Progenitor cell of endocrine pancreas (in vitro differentiated cells): ENCODE measurements around the gene MCTS1. TPM values are rescaled to one million over a fixed set of nuclear protein-coding genes. Genes with fewer than 3 reads are reported as not detected.
"Not testable (repeated sequence)": the region's sequence is repeated elsewhere in the genome, so short reads cannot be mapped to it uniquely, and the experiment has no call there.

Experiments used
- DNase-seq: peaks from one replicate; pipeline ENCODE4 v3.0.0; 2021; ENCODE audit warnings: low spot score; ENCODE audit not compliant: unreplicated experiment
- H3K27ac Mint-ChIP-seq: 2 replicates; pipeline ENCODE4 v1.8.0; 2021; ENCODE audit warnings: mild to moderate bottlenecking, moderate library complexity, mixed read lengths
- H3K27me3 Mint-ChIP-seq: 2 replicates; pipeline ENCODE4 v1.8.0; 2021; ENCODE audit warnings: mixed read lengths
- H3K36me3 Mint-ChIP-seq: 2 replicates; pipeline ENCODE4 v1.8.0; 2022; ENCODE audit warnings: mixed read lengths; ENCODE audit not compliant: insufficient read depth
- H3K4me1 Mint-ChIP-seq: 2 replicates; pipeline ENCODE4 v1.8.0; 2021; ENCODE audit warnings: low read depth, mixed read lengths
- H3K4me3 Mint-ChIP-seq: 2 replicates; pipeline ENCODE4 v1.8.0; 2021; ENCODE audit warnings: low read depth, mild to moderate bottlenecking, moderate library complexity, mixed read lengths
- H3K9me3 Mint-ChIP-seq: 2 replicates; pipeline ENCODE4 v1.8.0; 2021; ENCODE audit warnings: low read depth, mixed read lengths
- CTCF ChIP-seq: fragments of 200-600 bp; sonication (generic); IDR thresholded peaks from one replicate; pipeline ENCODE4 v1.5.0; 2021; ENCODE audit warnings: antibody characterized with exemption, mild to moderate bottlenecking; ENCODE audit not compliant: unreplicated experiment
- total RNA-seq: library from RNA; stranded (reverse); gene quantifications from 2 replicates; pipeline ENCODE4 v1.2.1, GENCODE V29; 2021

The MCTS1 gene
- total RNA-seq, 1 donor from 2014 or later: 35.0 TPM

GRCh38 chrX:120638619-120639018, 34.7 kb downstream of the MCTS1 start:
- DNase-seq: no peak
- Mint-ChIP-seq H3K36me3 (no peaks in the 10 kb centered on the region), H3K9me3 (peaks cover 7% of the 10 kb centered on the region), H3K4me1 (no peaks in the 10 kb centered on the region), H3K27me3 (no peaks in the 10 kb centered on the region), H3K27ac (no peak overlapping the region), H3K4me3 (no peak overlapping the region)
- no peak for TF ChIP-seq CTCF

GRCh38 chrX:120642871-120643270, 39.0 kb downstream of the MCTS1 start:
- no peaks in the 10 kb centered on the region for H3K36me3 Mint-ChIP-seq
- H3K27ac Mint-ChIP-seq: no peak overlapping the region
- peaks cover 13% of the 10 kb centered on the region for H3K9me3 Mint-ChIP-seq
- no peak overlapping the region for H3K4me3 Mint-ChIP-seq
- TF ChIP-seq CTCF: no peak
- no peak for DNase-seq
- no peaks in the 10 kb centered on the region for H3K27me3 Mint-ChIP-seq
- no peaks in the 10 kb centered on the region for H3K4me1 Mint-ChIP-seq

- H3K36me3 Mint-ChIP-seq: no peaks in the 10 kb centered on the region
- H3K27me3 Mint-ChIP-seq: no peaks in the 10 kb centered on the region
- no peak overlapping the region for H3K27ac Mint-ChIP-seq
- TF ChIP-seq CTCF: no peak
- H3K4me1 Mint-ChIP-seq: no peaks in the 10 kb centered on the region
- peaks cover 17% of the 10 kb centered on the region for H3K9me3 Mint-ChIP-seq
- no peak for DNase-seq
- no peak overlapping the region for H3K4me3 Mint-ChIP-seq
These were observed 43.2 kb downstream of the MCTS1 start for GRCh38 chrX:120647127-120647526.

GRCh38 chrX:120652256-120652655, 48.4 kb downstream of the MCTS1 start:
- H3K4me3 Mint-ChIP-seq, H3K36me3 Mint-ChIP-seq, H3K27me3 Mint-ChIP-seq, H3K27ac Mint-ChIP-seq, H3K4me1 Mint-ChIP-seq, H3K9me3 Mint-ChIP-seq, DNase-seq: not testable (repeated sequence)

- no peaks in the 10 kb centered on the region for H3K27me3 Mint-ChIP-seq
- H3K4me3 Mint-ChIP-seq: no peak overlapping the region
- H3K36me3 Mint-ChIP-seq: no peaks in the 10 kb centered on the region
- H3K4me1 Mint-ChIP-seq: no peaks in the 10 kb centered on the region
- no peak overlapping the region for H3K27ac Mint-ChIP-seq
- H3K9me3 Mint-ChIP-seq: peaks cover 12% of the 10 kb centered on the region
- TF ChIP-seq CTCF: no peak
- no peak for DNase-seq
These were observed 49.1 kb downstream of the MCTS1 start for GRCh38 chrX:120653000-120653399.

- Mint-ChIP-seq H3K36me3 (no peaks in the 10 kb centered on the region), H3K27ac (no peak overlapping the region), H3K27me3 (no peaks in the 10 kb centered on the region), H3K9me3 (peaks cover 13% of the 10 kb centered on the region), H3K4me3 (no peak overlapping the region), H3K4me1 (no peaks in the 10 kb centered on the region)
- DNase-seq: no peak
- no peak for TF ChIP-seq CTCF
These were observed 56.7 kb downstream of the MCTS1 start for GRCh38 chrX:120660637-120661036.

Other genes starting within 250 kb of the MCTS1 start
- not detected in 2 replicates for gene ATP1B4, start 242.0 kb upstream of the MCTS1 start, total RNA-seq
- gene LAMP2, start 134.8 kb upstream of the MCTS1 start, total RNA-seq: 64.5 and 71.9 TPM in 2 replicates
- 61.3 and 62.7 TPM in 2 replicates for gene CUL4B, start 43.1 kb upstream of the MCTS1 start, total RNA-seq
- 21.8 and 22.2 TPM in 2 replicates for gene C1GALT1C1, start 26.0 kb downstream of the MCTS1 start, total RNA-seq